Mucosa of stomach (tissue), 1 donor: ENCODE measurements around the gene OSCAR.
A peak's percentile ranks its signal among the peaks of the same experiment; 100 is the strongest.

Experiments used
- H3K27me3 ChIP-seq: one replicate; pipeline ENCODE4 v1.7.0; 2013; ENCODE audit warnings: mild to moderate bottlenecking, low read length; ENCODE audit not compliant: control insufficient read depth, insufficient read depth
- H3K36me3 ChIP-seq: one replicate; pipeline ENCODE4 v1.7.0; 2013; ENCODE audit warnings: low read length; ENCODE audit not compliant: control insufficient read depth, insufficient read depth
- H3K4me1 ChIP-seq: one replicate; pipeline ENCODE4 v1.7.0; 2013; ENCODE audit warnings: mild to moderate bottlenecking, low read length; ENCODE audit not compliant: control insufficient read depth, insufficient read depth
- H3K4me3 ChIP-seq: one replicate; pipeline ENCODE4 v1.7.0; 2013; ENCODE audit warnings: low read length
- H3K9ac ChIP-seq: one replicate; pipeline ENCODE4 v1.7.0; 2013; ENCODE audit warnings: mild to moderate bottlenecking, low read length, moderate library complexity
- H3K9me3 ChIP-seq: one replicate; pipeline ENCODE4 v1.7.0; 2013; ENCODE audit warnings: mild to moderate bottlenecking, low read length, moderate library complexity; ENCODE audit not compliant: control insufficient read depth
- donor health status: Pancreatic carcinoma.

Gene OSCAR

DNA sequence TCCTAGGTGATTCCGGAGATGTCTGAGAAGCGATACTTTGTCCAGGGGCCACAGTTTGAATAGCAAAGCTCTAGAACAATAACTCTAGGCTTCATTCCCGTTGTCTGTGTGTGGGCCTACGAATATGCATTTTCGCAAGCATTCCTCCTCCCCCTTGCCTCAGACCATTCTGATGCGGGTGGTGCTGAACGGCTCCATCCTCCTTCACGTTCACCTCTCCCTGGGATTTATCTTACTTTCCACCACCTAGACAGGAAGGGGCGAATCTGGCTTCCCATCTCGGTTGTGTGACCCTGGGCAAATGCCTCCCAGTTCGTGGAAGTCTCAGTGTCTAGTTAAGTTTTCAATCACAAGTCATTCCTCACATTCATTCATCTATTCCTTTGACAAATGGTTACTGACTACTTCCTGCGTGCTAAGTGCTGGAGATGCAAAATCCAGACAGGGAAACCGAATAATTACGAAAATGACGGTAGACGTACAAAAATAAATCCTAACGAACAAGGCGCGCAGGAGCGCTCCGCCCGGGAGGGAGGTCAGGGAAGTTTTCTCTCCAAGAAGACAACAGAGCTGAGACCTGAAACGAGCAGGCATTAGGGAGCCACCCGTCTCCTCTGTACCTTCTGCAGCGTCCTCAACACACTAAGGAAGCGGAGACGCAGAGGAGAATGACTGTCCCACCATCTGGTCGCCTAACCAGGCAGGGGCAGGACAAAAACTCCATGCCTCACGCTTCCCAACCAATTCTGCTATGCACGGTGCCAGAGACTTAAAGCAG is 35.7 kb upstream of the OSCAR start:
- Histone ChIP-seq H3K4me1 (peaks cover 24% of the 10 kb centered on the region), H3K27me3 (peaks cover 5% of the 10 kb centered on the region), H3K9ac (peak overlapping the region; percentile 55), H3K9me3 (no peaks in the 10 kb centered on the region), H3K4me3 (peak overlapping the region; percentile 65), H3K36me3 (no peaks in the 10 kb centered on the region)

DNA sequence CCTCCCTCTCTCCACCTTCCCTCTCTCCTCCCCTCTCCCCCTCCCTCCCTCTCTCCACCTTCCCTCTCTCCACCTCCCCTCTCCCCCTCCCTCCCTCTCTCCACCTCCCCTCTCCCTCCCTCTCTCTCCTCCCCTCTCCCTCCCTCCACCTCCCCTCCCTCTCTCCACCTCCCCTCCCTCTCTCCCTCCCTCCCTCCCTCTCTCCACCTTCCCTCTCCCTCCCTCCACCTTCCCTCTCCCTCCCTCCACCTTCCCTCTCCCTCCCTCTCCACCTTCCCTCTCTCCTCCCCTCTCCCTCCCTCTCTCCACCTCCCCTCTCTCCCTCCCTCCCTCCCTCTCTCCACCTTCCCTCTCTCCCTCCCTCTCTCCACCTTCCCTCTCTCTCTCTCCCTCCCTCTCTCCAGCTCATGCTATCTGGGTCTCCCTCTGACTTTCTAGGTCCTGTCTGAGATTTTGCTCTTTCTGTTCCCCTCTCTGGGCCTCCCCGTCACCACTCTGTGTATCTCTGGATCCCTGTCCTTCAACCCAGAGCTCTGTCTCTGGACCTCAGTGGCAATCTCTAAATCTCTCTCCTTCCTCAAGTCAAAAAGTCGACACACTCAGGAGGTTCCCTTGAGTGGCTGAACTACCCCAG is 33.5 kb upstream of the OSCAR start:
- Histone ChIP-seq H3K4me3 (no peak overlapping the region), H3K36me3 (no peaks in the 10 kb centered on the region)

DNA sequence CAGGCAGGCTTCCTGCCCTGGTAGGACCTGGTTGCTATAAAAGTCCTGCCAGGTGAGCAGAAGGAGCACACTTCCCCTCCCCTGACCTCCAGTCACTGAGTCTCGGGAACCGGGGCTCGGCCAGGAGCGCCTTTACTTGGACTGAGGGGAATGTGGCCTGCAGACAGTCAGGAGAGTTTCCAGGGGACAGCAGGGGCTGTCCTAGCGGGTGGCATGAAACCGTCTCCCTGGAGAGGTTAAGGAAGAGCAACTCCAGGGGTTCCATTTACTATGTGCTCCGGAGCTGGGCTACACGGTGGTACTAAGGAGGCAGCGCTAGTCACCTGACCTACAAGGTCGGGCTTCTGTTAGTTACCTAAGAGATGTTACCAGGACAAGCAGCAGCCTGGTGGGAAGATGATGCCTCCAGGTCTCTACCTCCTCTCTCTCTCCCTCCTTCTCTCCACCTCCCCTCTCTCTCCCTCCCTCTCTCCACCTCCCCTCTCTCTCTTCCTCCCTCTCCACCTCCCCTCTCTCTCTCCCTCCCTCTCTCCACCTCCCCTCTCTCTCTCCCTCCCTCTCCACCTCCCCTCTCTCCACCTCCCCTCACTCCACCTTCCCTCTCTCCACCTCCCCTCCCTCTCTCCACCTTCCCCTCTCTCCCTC is 32.8 kb upstream of the OSCAR start:
- Histone ChIP-seq H3K36me3 (no peaks in the 10 kb centered on the region), H3K4me1 (peaks cover 7% of the 10 kb centered on the region), H3K9me3 (no peaks in the 10 kb centered on the region), H3K4me3 (no peak overlapping the region), H3K9ac (no peak overlapping the region), H3K27me3 (peaks cover 5% of the 10 kb centered on the region)

More for the DNA sequence above, 33.5 kb upstream of the OSCAR start:
- peaks cover 12% of the 10 kb centered on the region for H3K4me1 ChIP-seq
- peaks cover 5% of the 10 kb centered on the region for H3K27me3 ChIP-seq
- no peaks in the 10 kb centered on the region for H3K9me3 ChIP-seq
- H3K9ac ChIP-seq: no peak overlapping the region

DNA sequence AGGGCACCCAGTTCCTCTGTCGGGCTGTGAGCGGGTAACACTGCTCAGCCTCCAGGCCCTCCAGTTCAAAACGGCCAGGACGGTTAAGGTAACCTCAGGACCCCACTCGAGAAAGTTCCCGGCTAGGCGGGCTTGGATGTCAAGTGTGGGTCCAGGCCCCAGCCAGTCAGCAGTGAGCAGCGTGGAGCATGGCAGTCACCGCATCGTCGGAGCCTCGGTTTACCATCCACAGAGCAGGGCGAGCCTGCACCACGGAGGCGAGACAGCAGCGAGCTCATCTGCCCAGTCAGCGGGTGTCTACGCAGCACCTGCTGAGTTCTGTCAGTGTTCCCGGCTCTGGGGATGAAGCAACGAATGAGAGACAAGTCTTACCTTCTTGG is 29.0 kb upstream of the OSCAR start:
- Histone ChIP-seq H3K9ac (no peak overlapping the region), H3K4me3 (no peak overlapping the region), H3K27me3 (peaks cover 5% of the 10 kb centered on the region), H3K9me3 (no peaks in the 10 kb centered on the region), H3K36me3 (no peaks in the 10 kb centered on the region), H3K4me1 (no peaks in the 10 kb centered on the region)

DNA sequence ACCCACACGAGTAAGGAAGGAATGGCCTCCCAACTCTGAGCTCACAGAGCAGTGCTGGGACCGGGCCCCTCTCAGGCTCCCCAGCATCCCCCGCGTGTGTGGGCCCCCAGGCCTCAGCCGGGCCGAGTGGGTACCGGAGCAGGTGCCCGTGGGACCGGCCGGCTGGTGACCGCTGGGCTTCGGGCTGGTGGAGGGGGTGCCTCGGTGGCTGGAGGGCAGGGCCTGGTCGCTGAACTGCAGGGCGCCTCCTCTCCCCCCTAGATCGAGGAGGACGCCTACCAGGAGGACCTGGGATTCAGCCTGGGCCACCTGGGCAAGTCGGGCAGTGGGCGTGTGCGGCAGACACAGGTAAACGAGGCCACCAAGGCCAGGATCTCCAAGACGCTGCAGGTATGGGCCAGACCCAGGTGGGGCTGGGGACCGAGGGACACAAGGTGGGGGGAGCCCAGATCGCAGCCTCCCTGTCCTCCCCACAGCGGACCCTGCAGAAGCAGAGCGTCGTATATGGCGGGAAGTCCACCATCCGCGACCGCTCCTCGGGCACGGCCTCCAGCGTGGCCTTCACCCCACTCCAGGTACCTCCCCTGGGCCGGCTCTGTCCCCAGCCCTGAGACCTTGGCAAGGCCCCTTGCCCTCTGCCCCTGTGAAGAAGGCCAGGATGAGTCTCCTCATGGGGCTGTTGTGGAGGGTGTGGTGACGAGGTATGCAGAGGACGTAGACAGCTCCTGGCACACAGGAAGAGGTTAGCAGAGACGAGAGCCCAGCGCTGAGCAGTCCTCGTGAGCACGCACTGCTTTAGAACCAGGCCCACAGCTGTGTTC is 28.4 kb upstream of the OSCAR start:
- Histone ChIP-seq H3K9me3 (no peaks in the 10 kb centered on the region), H3K36me3 (no peaks in the 10 kb centered on the region), H3K9ac (no peak overlapping the region), H3K4me1 (no peaks in the 10 kb centered on the region), H3K4me3 (no peak overlapping the region), H3K27me3 (peaks cover 5% of the 10 kb centered on the region)

DNA sequence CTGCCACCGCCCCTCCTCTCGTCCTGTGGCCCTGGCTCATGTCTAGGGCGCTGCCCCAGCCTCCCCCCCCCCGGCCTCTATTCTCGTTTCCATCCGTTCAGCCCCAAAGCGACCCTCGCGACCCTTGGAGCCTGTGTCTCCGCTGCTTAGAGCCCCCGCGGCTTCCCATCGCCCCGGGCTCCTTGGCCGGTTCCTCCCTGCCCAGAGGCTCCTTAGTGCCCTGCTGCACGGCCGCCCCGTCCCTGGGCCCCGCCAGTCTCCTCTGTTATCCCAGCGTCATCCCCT is 27.8 kb upstream of the OSCAR start:
- H3K27me3 ChIP-seq: no peaks in the 10 kb centered on the region
- no peak overlapping the region for H3K4me3 ChIP-seq
- H3K9ac ChIP-seq: no peak overlapping the region
- no peaks in the 10 kb centered on the region for H3K9me3 ChIP-seq
- H3K4me1 ChIP-seq: no peaks in the 10 kb centered on the region
- no peaks in the 10 kb centered on the region for H3K36me3 ChIP-seq

DNA sequence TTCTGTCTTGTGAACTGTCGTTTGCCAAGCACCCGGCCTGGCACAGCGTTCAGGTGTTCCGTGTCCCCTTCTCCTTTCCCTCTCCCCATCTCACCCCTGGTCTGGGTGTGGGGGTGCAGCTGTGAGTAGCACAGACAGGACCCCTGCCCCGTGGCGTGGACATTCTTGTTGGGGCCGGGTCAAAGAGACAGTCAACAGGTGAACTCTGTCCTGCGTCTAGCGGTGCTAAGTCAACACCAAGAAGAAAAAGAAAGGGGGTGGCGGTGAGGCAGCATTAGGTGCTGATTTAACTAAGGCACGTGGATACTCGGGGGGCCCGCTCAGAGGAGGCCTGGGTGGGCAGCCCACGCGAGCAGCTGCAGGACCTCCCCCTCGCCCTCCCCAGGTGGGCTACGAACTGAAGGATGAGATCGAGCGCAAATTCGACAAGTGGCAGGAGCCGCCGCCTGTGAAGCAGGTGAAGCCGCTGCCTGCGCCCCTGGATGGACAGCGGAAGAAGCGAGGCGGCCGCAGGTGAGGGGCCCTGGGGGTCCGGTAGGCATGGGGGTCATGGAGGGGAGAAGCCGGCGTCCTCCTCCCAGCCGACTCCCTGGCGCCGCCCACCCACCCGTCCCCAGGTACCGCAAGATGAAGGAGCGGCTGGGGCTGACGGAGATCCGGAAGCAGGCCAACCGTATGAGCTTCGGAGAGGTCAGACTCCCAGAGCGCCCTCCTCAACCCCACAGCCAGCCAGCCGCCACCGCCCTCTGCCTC is 27.3 kb upstream of the OSCAR start:
- Histone ChIP-seq H3K27me3 (no peaks in the 10 kb centered on the region), H3K36me3 (no peaks in the 10 kb centered on the region), H3K9me3 (no peaks in the 10 kb centered on the region), H3K4me1 (no peaks in the 10 kb centered on the region), H3K4me3 (no peak overlapping the region), H3K9ac (no peak overlapping the region)

DNA sequence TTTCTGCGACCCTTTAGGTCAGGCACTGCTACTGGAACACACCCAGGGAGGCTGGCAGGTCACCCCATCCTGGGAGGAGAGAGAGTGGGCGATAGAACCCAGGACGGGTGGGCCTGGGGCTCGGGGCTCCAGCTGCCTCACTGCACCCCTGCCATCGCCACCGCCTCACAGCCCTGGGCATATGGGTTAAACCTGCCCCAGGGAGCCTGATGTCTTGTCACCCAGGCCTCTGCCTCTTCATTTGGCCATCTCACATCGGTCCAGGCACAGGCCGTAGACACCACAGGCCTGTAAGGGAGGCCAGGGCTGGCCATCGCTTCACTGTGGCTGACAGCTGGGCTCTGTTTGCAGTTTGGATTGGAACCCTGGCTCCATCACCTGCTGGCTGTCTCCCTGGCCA is 25.1 kb upstream of the OSCAR start:
- no peaks in the 10 kb centered on the region for H3K9me3 ChIP-seq
- H3K4me3 ChIP-seq: no peak overlapping the region
- H3K36me3 ChIP-seq: no peaks in the 10 kb centered on the region
- no peaks in the 10 kb centered on the region for H3K27me3 ChIP-seq
- H3K4me1 ChIP-seq: no peaks in the 10 kb centered on the region
- H3K9ac ChIP-seq: no peak overlapping the region

DNA sequence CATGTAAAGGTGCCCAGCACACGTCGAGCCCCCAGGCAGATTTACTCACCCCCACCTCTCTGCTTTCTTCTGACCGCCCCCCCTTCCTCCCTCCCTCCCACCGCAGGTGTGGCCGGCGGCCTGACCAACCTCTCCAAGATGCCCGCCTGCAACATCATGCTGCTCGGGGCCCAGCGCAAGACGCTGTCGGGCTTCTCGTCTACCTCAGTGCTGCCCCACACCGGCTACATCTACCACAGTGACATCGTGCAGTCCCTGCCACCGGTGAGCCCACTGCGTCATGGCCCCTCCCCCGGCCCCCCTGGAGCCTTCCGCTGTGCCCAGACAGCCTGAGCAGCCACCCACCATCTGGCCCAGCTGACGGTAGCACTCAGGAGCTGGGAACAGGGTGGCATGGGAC is 23.8 kb upstream of the OSCAR start:
- Histone ChIP-seq H3K9me3 (no peaks in the 10 kb centered on the region), H3K4me3 (no peak overlapping the region), H3K27me3 (no peaks in the 10 kb centered on the region), H3K9ac (no peak overlapping the region), H3K4me1 (no peaks in the 10 kb centered on the region), H3K36me3 (no peaks in the 10 kb centered on the region)

DNA sequence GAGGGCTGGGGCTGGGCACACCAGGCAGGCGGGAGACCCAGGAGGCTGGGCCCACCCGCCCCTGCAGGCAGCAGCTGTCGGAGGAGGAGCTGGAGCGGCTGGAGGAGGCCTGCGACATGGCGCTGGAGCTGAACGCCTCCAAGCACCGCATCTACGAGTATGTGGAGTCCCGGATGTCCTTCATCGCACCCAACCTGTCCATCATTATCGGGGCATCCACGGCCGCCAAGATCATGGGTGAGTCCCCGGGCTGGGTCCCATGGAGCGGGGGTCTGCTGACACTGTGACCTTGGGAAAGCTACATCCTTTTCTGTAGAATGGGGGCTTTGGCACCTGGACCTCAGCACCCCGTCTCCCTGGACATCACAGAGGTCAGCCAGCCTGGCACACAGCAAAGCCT is 23.1 kb upstream of the OSCAR start:
- H3K4me1 ChIP-seq: no peaks in the 10 kb centered on the region
- H3K27me3 ChIP-seq: no peaks in the 10 kb centered on the region
- H3K9me3 ChIP-seq: no peaks in the 10 kb centered on the region
- H3K36me3 ChIP-seq: no peaks in the 10 kb centered on the region
- no peak overlapping the region for H3K4me3 ChIP-seq
- H3K9ac ChIP-seq: no peak overlapping the region

DNA sequence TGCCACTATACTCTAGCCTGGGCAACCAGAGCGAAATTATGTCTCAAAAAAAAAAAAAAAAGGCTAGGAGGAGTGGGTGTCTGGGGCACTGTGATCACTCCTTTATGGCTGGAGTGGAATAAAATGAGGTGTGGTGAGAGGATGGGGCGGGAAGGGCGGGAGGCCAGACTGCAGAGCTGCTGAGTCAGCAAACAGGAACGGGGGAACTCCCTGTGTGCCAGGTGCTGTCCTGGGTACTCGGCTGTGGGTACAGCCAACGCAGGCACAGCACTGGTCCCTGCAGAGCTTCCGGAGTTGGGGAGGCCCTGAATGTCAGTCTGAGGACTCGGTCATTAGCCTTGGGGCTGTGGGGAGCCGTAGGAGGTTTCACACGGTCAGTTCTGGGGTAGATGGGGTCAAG is 20.7 kb upstream of the OSCAR start:
- Histone ChIP-seq H3K36me3 (no peaks in the 10 kb centered on the region), H3K4me3 (no peak overlapping the region), H3K9ac (no peak overlapping the region), H3K27me3 (no peaks in the 10 kb centered on the region), H3K9me3 (no peaks in the 10 kb centered on the region), H3K4me1 (no peaks in the 10 kb centered on the region)
